DMS114 treated with DMSO at 0.1 percent for 48 hours (cell line): Measurements from ENCODE around the gene ZNF385B.

Experiments
- DNase-seq: peaks from one replicate; lab custom pipeline; 2025; ENCODE audit not compliant: unreplicated experiment; lab: John Stamatoyannopoulos, UW

ZNF385B gene

GRCh38 chr2:179686718-179687342, 174.6 kb downstream of the ZNF385B start:
- no peak for DNase-seq

DNA sequence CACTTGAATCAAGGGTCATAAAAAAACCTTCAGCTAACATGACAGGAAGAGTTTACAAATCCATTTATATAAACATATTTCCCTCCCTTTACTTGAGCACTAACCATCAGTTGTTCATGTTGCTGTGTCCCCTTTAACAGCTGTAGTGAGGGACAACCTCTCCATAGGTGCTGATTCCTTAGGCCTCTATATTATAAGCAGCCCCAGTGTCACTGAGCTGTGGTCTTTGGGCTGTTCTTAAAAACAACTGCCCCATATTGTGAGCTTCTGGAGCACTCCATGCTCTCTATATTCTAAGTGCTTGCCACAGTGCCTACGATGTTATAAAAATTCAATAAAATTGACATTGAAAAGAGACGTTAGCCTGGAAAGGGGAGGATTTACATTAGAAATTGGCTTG, 175.3 kb downstream of the ZNF385B start:
- DNase-seq = no peak

DNA sequence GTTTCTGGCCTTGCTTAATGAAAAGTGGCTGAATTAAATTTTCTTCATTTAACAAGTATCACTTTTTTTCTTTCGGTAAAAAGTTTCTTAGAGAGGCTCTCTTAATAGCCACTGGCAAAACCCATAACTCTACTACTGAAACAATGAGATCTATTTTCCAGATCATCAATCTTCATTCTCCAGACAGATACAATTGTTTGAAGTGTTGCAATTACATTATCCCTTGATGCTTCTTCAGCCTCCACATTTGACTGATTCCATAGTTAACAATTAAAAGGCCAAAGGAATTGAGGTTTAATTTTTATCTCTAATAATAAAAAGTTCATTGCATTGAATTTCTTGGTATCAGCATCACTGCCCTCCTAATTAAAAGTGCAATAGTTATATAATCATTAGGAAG, 176.3 kb downstream of the ZNF385B start:
- DNase-seq = no peak

- no peak for DNase-seq
Measured at GRCh38 chr2:179682756-179683155, 178.7 kb downstream of the ZNF385B start.

DNA sequence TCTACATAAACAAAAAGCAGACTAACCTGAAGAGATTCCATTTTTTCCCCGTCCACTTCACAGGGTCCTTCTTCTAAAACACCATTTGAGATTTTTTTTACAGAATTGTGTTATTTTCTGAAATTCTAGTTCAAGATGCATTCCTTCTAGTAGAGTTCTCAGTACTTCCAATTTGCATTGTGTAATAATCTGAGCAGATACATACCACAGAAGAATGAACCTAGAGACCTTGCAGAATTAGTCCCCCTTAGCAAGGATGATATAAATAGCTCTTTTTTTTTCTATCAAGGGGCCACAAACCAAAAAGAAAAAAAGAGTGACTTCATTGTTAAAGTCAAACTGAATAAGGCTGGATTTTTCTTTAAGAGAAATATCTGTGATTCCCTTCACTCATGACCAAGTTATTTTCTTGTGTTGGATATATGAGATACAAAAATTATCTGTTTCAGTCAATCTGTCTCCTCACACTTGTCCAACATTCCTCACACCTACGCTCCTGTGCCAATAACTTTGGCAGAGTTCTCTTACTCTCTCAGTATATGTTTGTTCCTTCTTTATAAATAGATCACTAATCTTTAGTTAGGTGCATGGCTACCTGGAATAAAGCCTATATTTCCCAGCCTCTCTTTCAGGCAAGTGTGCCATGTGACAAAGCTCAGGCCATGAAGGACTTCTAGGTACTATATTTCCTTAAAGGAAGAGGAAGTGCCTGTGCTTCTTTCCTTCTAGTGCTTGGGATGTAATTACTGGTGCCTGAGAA, 183.5 kb downstream of the ZNF385B start:
- no peak for DNase-seq

DNA sequence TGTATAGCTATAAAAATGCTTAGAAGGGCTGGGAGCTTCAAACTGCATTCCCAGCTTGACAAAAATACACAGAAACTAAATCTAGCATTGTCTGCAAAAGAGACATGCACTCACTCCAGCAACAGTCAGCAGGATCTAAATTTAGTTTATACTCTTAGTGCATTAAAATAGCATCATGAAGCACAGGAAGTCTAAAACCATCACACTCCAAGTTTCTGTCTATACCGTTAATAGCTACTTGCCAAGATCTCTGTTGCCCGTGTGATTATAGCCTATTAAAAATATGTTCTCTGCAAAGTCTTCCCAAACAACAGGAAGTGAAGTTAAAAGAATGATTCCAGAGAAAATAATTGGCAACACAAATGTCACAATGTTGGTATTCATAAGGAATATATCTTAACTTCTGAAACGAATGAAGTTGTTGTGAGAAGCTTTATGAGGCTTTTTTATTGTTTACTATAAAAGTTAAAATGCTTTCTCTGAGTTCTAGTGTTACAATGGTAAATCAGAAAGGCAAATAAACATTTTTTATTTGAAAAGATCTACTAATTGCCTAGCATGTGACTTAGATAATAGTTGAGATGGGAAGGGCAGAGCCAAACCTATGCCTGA, 184.2 kb downstream of the ZNF385B start:
- no peak for DNase-seq

GRCh38 chr2:179675435-179675834, 186.0 kb downstream of the ZNF385B start:
- no peak for DNase-seq

DNA sequence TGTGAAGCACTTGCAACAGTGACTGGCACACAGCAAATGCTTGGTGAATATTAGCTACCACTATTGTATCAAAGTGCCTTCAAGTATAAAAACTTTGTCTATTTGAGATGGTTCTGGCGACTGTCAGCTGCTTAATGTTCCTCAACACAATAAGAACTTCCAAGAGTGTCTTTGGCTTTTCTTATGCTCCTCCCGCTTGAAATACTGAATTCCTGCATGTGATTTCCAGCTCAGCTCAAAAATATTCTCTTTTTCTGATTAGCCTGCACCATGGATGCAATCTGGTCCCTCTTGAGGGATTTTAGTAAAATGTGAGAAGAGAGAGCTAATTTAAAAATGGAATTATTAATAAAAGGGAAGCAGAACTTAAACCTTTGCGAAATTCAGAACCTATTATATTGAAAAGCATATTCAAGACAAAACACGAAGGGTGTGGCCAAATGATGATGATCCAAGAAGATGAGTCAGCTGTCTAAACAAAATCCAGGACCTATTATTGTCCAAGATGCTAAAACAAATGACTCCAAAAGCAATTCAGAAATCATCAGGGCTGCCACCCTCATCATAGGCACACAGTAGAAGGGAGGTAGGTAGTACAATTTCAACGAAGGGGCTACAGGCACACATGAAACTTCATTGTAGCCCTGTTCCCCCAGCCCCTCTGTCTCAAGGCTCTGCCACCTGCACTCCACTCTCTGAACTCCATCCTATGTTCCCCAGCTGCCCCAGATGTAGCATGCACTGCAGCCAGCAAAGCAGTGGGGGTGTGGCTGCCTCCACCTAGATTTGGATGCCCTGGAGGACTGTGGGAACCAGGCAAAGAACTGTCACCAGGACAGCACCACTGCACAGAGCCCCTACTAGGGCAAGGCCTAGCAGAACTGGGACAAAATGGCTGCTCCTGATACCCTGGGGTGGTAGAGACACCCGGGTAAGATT, 190.1 kb downstream of the ZNF385B start:
- no peak for DNase-seq

DNA sequence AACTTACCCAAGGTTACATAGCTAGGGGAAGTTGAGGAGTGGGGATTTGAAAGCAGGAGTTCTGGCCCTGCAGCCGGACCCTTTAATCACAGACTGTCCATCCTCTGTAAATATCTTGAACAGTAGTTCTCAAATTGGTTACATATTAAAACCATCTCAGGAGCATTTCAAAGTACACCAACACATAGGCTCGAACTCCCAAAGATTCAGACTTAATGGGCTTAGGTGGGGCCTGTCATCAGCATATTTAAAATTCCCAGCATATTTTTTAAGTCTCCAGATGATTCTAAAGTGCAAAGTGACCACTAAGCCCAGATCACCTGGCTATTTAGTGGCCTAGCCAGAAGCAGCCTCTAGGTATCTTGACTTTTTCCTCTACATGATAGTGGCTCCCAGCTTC, 192.2 kb downstream of the ZNF385B start:
- no peak for DNase-seq

DNA sequence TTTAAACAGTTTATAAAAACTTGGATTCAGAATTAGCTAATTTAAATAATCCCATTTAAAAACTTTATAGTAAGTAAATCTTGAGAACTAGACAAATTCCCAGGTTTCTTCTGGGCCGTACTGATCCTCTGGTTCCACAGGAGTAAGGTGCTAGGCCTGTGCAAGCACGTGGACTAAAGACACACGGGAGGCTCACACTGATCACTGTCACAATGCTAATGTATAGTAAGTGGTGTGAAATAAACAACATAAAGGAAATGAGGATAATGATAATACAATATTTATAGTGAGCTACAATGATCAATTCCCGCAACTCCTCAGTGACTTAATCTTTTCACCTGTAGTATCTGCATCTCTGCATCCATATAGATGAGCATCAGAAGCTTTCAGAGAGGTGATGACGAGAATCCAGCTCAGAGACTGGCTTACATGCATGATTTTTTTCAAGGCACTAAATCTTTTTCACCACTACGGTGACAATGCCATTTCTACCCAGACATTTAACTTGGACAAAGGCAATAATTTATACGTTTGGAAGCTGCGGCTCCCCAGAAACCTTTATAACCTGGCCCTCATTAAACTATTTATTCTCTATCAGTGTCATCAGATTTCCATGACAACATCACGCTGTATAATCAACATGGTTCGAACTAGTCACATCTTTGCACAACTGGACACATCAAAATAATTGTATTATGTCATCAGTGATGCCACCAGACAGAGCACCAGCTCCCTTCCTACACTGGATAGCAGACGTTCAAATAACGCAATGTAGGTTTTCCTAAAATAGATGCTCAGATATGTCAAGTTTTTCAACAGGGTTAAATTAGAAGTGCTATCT, 196.2 kb downstream of the ZNF385B start:
- no peak for DNase-seq

DNA sequence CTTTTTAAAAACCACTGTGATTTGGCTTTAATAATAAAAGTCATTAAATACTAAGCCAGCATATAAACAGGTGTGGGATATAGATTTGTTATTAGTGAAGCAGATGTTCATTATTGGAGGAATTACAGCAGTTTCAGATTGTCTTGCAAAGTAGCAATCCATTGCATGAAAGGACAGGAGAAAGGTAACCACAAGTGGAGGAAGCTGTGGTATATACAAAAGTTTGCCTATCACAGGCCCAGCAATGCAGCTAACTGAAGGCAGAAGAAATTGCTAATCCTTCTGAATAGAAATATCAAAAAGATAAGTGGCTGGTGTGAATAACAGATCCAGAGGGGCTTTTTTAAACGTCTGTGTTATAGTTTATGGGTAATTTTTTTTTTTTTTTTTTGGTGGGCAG, 199.4 kb downstream of the ZNF385B start:
- DNase-seq = no peak

- DNase-seq = no peak
Measured at GRCh38 chr2:179657068-179657595, 204.3 kb downstream of the ZNF385B start.

- no peak for DNase-seq
Measured at GRCh38 chr2:179655627-179656026, 205.8 kb downstream of the ZNF385B start.

DNA sequence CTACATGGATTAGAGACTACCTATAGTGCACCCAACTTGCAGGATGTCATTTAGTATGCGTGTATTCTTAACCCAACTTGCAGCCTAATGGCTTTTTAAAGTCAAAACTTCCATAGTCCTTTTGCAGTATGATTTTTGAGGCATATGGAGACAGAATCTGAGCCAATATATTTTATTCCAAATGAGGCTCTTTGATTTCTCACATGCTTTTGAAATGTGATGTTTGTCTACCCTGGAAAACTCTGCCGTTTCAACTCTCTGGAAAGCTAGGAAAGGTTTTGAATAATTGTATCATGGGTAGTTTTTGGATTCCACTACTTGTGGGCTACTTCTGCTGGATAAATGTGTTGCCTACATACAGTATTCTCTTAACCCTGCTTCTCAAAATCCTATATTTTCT, 206.6 kb downstream of the ZNF385B start:
- DNase-seq = no peak

DNA sequence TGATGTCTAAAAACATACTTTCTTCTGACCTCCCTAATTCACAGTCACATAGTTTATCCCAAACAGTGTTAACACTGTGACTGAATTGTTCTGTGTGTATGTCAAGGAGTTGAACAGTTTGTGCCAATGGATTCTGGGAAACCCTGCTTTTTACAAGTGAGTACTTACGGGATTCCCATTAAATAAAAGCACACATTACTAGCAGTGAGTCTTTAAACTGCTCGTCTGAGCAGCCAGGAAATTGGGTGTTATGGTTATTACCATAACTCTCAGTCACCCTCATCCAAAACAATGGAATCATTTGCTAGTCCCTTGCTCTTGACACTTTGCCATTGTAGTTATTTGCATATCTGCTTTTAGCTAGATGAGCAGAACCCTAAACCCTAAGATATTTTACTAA, 209.1 kb downstream of the ZNF385B start:
- DNase-seq = no peak

DNA sequence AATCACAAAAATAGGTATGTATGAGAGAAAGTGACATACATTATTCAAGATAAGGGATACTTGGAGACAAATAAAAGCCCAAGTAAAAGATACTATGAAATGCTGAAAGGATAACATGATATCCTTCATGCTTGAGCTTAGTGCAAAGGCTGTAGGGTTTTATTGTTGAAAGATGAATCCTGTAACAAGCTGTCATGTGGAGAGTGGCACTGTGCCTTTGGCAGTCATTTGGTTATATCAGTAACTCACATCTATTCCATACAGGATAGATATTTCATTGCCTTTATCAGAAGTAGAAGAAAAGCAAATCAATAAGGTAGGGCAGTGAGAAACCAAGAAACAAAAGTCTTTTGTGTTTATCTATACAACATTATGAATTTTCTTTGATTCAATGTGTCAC, 211.0 kb downstream of the ZNF385B start:
- DNase-seq = no peak

DNA sequence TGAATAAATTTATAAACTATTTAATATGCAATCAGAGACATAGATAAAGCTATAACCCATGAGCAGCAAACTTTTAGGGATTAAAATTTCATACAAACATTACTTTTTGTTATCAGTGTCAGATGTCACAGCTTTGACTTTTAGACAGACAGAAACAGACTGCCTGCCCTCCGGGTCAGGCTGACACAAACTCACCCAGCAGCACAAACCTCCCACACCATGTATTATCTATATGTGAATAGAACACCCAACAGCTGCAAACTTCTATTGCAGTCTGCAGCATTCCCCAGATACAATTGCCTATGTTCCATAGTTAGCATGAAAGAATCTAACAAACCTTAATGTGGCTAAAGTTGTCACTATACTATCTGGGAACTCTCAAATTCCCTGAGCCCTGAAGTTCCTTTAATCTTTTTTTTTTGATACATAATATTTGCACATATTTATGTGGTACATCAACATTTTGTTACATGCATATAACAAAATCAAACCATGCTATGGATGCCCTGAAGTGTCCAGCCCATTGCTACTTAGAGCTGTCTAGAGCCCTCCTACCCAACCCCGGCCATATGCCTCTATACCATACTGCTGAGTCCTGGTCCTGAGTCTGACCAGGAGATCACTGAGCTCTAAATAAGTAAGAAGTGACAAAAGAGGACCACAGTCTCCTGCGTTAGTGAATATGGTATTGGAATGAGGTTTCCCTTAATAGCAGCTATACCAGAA, 214.4 kb downstream of the ZNF385B start:
- no peak for DNase-seq

GRCh38 chr2:179646173-179646769, 215.1 kb downstream of the ZNF385B start:
- no peak for DNase-seq

DNA sequence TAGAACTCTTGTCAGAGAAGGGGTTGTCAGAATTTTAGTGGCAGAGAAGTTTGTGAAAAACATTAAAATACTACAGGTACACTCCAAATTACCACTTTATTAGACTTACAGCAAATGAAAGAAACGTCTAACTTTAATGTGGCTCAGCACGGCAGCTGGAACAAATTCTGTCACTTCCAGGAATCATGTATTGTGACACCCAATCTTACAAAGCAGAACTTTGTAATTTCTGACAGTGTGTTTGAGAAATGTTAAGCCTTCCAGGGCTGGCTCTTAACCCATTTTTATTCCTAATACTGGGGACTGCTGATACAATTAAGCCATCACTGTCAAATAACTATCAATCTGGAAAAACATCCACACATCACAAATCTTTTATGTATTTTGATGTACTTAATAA, 216.4 kb downstream of the ZNF385B start:
- DNase-seq = no peak
